WERI-Rb-1 (cell line): ENCODE data around the gene TCEAL7.
"Not testable (repeated sequence)": the region's sequence is repeated elsewhere in the genome, so short reads cannot be mapped to it uniquely, and the experiment has no call there.

Source experiments
- DNase-seq: peaks from one replicate; pipeline ENCODE4 v3.0.0-alpha.2; 2020
- H3K27ac ChIP-seq: fragments of 250-450 bp; sonication (Bioruptor Pico); 2 replicates; pipeline ENCODE4 v1.5.1; 2020; ENCODE audit warnings: mild to moderate bottlenecking, moderate library complexity
- H3K27me3 ChIP-seq: fragments of 250-450 bp; sonication (Bioruptor Pico); 2 replicates; pipeline ENCODE4 v1.5.1; 2021; ENCODE audit warnings: mild to moderate bottlenecking, low read depth, moderate library complexity; ENCODE audit not compliant: insufficient read depth, severe bottlenecking
- H3K36me3 ChIP-seq: fragments of 250-450 bp; sonication (Bioruptor Pico); 2 replicates; pipeline ENCODE4 v1.5.1; 2020; ENCODE audit warnings: mild to moderate bottlenecking, moderate library complexity
- H3K4me3 ChIP-seq: 2 replicates; pipeline ENCODE4 v1.5.1; 2011; ENCODE audit warnings: low read depth, mild to moderate bottlenecking, control low read depth, low read length
- H3K9me3 ChIP-seq: fragments of 250-450 bp; sonication (Bioruptor Pico); 2 replicates; pipeline ENCODE4 v1.5.1; 2021; ENCODE audit warnings: mild to moderate bottlenecking, moderate library complexity; ENCODE audit not compliant: severe bottlenecking
- CTCF ChIP-seq: IDR thresholded peaks from 2 replicates; pipeline ENCODE4 v1.5.1; 2011; ENCODE audit warnings: low read depth, mild to moderate bottlenecking, control low read depth, inconsistent platforms, low read length

TCEAL7 gene

GRCh38 chrX:103329991-103330390 is at the start of gene TCEAL7:
TCEAL7 (plus strand) TSS chrX:103330239; CDS start chrX:103331404, 1,165 bp downstream.
- Histone ChIP-seq H3K36me3 (no peaks in the 10 kb centered on the region), H3K27ac (no peak within 1 kb of the TSS), H3K27me3 (peaks cover 43% of the 10 kb centered on the region), H3K9me3 (no peaks in the 10 kb centered on the region), H3K4me3 (peak within 1 kb of the TSS; percentile 40)
- no peak for TF ChIP-seq CTCF
- DNase-seq: peak; percentile 38

GRCh38 chrX:103293118-103293517 is 36.9 kb upstream of the TCEAL7 start:
- no peak for TF ChIP-seq CTCF
- Histone ChIP-seq H3K36me3 (no peaks in the 10 kb centered on the region), H3K4me3 (no peak overlapping the region), H3K27ac (no peak overlapping the region), H3K27me3 (peaks cover 11% of the 10 kb centered on the region), H3K9me3 (peaks cover 2% of the 10 kb centered on the region)
- DNase-seq: no peak

GRCh38 chrX:103304705-103305104 is 25.3 kb upstream of the TCEAL7 start:
- Histone ChIP-seq H3K27ac (no peak overlapping the region), H3K36me3 (no peaks in the 10 kb centered on the region), H3K9me3 (no peaks in the 10 kb centered on the region), H3K27me3 (peaks cover 8% of the 10 kb centered on the region), H3K4me3 (no peak overlapping the region)
- DNase-seq: no peak
- TF ChIP-seq CTCF: no peak

GRCh38 chrX:103305666-103306065 is 24.4 kb upstream of the TCEAL7 start:
- not testable (repeated sequence) for H3K36me3 ChIP-seq, DNase-seq, H3K9me3 ChIP-seq, H3K27ac ChIP-seq, H3K4me3 ChIP-seq
- peaks cover 10% of the 10 kb centered on the region for H3K27me3 ChIP-seq

- H3K27me3 ChIP-seq: peaks cover 28% of the 10 kb centered on the region
- DNase-seq: no peak
- H3K27ac ChIP-seq: no peak overlapping the region; the same call in 1 of the 2 replicates
- peak overlapping the region; percentile 53 for H3K4me3 ChIP-seq
- H3K9me3 ChIP-seq: no peaks in the 10 kb centered on the region
- H3K36me3 ChIP-seq: no peaks in the 10 kb centered on the region
- no peak for TF ChIP-seq CTCF
Measured at GRCh38 chrX:103309860-103310554, 20.0 kb upstream of the TCEAL7 start.

GRCh38 chrX:103310555-103311398 is 19.3 kb upstream of the TCEAL7 start, which contains the start of gene BEX2:
BEX2 (minus strand) TSS chrX:103310990; CDS start chrX:103309976, 1,014 bp downstream.
- TF ChIP-seq CTCF: no peak
- peak; percentile 78 for DNase-seq
- H3K27ac ChIP-seq: no peak within 1 kb of the TSS; the same call in 1 of the 2 replicates
- H3K36me3 ChIP-seq: no peaks in the 10 kb centered on the region
- no peaks in the 10 kb centered on the region for H3K9me3 ChIP-seq
- H3K4me3 ChIP-seq: peak within 1 kb of the TSS; percentile 53
- H3K27me3 ChIP-seq: peaks cover 28% of the 10 kb centered on the region
